GM19193 (cell line): ENCODE results near the gene SYT5.

ENCODE experiments used
- POLR2A ChIP-seq: IDR thresholded peaks from 4 replicates; pipeline ENCODE4 v1.6.1; 2011; ENCODE audit not compliant: insufficient read depth, insufficient read length; ENCODE audit errors: extremely low read depth

SYT5 gene

GRCh38 chr19:55216461-55217198, 36.5 kb upstream of the SYT5 start:
- no peak for TF ChIP-seq POLR2A

GRCh38 chr19:55213547-55213946, 33.5 kb upstream of the SYT5 start:
- no peak for TF ChIP-seq POLR2A

DNA sequence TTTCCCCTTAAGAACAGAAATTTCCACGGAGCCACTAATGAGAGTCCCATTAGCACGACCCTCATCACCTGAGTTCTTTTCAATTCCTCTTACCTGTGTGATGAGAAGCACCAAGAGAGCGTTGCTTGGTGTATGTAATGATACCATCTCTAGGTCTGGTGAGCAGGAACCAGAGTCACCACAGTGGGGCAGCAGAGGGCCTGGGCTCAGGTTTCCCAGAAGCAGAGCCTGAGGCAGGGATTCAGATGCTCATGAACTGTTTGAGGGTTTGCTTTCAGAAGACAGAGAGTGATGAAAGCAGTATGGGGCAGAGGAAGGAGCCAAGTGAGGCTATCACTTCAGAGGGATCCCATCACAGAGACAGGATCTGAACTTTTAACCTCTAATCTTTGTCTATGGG, 32.4 kb upstream of the SYT5 start:
- no peak for TF ChIP-seq POLR2A

- no peak for TF ChIP-seq POLR2A
Observed at GRCh38 chr19:55209693-55210472, 29.8 kb upstream of the SYT5 start.

DNA sequence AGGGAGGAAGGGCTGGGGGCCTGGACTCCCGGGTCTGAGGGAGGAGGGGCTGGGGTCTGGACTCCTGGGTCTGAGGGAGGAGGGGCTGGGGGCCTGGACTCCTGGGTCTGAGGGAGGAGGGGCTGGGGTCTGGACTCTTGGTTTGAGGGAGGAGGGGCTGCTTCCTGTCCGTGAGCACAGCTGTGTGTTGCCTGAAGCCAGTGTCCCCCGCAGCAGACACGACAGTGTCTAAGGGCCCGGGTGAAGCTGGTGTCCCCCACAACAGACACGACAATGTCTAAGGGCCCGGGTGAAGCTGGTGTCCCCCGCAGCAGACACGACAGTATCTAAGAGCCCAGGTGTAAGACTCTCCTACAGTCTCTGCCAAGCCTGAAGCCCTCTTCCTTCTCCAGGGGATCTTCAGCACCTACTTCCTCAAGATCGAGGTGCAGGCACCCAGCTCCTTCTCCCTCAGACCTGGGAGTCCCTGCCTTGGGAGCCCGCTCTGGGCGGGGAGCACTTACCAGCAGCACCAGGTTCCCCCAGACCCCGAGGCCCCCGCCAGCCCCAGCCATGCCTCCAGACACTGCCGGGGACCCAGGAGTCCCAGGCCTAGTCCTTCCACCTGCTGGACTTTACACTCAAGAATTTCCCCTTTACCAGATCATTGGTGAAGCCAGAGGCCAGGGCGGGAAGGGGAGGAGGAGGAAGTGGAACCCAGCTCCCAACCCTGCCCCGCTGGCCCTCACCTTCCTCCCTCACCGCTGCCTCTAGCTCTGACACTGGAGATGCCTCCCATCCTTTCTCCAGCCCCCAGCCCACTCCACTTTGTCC, 29.0 kb upstream of the SYT5 start, which contains the start of gene PTPRH:
Gene PTPRH, minus strand, starts transcription at position 622 of the 813 bp plus-strand sequence. Its CDS starts 68 bp downstream, at position 554.
- TF ChIP-seq POLR2A = no peak

- no peak for TF ChIP-seq POLR2A
Observed at GRCh38 chr19:55206664-55207500, 26.8 kb upstream of the SYT5 start.

- TF ChIP-seq POLR2A = no peak
Observed at GRCh38 chr19:55199620-55200204, 19.6 kb upstream of the SYT5 start.

- TF ChIP-seq POLR2A = no peak
Observed at GRCh38 chr19:55198651-55199050, 18.6 kb upstream of the SYT5 start.

DNA sequence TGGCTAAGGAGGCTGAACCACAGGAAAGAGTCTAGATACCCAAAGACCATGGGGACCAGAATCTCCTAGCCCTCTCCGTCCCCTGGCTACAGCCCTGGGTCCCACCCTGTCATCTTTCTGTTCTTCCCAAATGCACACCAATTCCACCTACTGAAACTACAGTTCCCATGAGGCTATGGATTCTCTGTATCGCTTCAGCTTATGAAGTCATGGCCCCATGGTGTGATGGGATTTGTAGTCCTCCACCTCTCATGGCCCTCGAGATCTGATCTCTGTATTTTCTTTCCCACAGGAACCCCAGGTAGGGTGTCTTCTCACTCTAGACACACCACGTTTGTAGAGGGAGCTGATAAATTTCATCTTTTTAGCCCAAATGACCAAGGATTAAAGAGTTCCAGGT, 17.4 kb upstream of the SYT5 start:
- no peak for TF ChIP-seq POLR2A

GRCh38 chr19:55196803-55197202, 16.7 kb upstream of the SYT5 start:
- no peak for TF ChIP-seq POLR2A

DNA sequence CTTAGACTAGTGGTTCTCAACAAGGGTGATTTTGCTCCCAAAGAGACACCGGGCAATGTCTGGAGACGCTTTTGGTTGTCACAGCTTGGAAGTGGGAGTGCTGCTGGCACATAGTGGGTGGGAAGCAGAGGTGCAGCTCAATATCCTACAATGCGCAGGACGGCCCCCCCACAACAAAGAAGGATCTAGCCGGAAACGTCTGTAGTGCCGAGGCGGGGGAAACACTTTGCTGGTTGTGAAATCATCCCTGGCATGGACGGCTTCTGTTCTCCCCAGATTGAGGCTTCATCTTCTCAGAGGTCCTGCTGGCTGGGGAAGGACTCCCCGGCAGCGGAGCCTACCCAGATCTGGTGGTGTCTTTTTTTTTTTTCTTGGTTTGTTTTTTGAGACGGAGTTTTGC, 13.4 kb upstream of the SYT5 start:
- TF ChIP-seq POLR2A = no peak

DNA sequence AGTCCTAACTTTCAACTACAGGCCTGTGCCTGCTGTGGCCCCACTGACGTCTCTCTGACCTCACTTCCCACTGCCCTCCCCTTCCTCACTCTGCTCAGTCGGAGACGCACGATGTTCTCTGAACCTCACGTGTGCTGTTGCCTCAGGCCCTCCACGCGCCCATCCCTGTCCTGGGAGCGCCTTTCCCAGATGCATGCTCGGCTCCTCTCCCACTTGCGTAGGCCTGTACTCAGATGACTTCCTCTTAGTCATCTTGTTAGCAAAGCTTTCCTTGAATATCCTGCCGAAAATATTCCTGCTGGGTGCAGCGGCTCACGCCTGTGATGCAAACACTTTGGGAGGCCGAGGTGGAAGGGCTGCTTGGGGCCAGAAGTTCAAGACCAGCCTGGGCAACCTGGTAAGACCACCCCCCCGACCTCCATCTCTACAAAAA, 9.3 kb upstream of the SYT5 start:
- no peak for TF ChIP-seq POLR2A

DNA sequence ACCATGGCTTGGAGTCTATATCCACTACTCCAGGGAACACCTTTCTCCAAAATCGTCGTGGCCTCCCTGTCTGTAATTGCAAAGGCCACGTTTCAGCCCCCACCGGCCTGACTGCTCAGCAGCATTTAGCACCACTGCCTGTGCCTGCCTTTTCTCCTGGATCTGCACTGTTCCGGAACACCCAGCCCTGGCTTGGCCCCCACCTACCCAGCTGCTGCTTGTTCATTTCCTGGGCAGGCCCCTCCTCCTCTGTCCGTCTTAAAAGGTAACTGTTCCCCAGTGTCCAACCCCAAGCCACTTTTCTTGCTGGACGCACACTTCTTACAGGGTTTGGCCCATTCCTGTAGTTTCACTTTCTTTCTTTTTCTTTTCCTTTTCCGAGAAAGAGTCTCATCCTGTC, 8.5 kb upstream of the SYT5 start:
- TF ChIP-seq POLR2A = no peak

GRCh38 chr19:55186080-55186479, 6.0 kb upstream of the SYT5 start:
- no peak for TF ChIP-seq POLR2A
